GM18499 (cell line): ENCODE data around the gene PDE11A.

Source experiments
- ATAC-seq: cut with Tn5 transposase; IDR thresholded peaks from one replicate; pipeline ENCODE4 v1.9.1; 2021; ENCODE audit warnings: moderate number of reproducible peaks; ENCODE audit not compliant: insufficient read depth, unreplicated experiment

PDE11A gene

DNA sequence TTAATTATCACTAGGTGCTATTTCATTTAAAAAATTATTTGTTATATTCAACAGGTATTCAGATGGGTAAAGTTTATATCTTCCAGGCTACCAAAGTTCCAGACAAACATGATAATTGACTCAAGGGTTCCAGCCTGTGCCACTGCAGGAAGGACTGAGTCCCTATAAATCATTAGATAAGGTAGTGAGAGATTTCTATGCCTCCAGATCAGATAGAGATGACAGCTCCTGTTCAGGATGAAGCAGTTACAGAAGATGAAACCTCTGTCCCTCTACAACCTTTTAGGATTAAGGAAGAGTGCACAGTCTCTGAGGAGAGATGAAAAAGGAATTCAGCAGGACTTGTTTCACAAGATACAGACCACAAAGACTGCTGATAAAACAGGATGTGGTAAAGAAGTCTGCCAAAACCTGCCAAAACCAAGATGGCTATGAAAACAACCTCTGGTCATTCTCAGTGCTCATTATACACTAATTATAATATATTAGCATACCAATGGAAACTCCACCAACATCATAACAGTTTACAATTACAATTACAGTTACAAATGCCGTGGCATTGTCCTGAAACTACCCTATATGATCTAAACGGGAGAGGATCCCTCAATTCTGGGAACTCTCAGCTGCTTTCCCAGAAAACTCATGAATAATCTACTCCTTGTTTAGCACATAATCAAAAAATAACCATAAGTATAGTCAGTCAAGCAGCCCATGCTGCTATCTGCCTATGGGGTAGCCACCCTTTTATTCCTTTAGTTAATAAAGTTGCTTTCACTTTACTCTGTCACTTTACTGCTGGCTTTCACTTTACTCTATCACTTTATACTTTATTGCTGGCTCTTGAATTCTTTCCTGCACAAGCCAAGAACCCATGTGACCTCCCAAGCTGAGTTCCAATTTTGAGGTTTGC lies 288.5 kb downstream of the PDE11A start:
- ATAC-seq = peak; percentile 93

DNA sequence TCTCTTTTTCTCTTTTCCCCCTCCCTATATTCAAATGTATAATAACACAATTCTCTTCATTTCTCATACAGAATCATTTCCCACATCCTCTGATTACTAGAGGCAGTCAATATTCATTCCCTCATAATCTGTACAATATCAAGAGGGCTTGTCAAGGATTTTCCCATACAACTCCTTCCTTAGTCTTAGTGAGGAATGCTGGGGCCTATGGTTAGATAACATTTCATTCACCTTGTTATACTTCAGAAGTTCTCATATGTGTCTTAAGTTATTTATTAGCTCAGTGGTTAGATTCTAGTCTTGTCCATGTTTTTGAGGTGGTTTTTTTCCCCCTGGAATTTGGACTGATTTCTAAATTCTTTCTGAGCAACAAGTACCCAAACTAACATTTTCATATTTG lies 289.5 kb downstream of the PDE11A start:
- no peak for ATAC-seq

DNA sequence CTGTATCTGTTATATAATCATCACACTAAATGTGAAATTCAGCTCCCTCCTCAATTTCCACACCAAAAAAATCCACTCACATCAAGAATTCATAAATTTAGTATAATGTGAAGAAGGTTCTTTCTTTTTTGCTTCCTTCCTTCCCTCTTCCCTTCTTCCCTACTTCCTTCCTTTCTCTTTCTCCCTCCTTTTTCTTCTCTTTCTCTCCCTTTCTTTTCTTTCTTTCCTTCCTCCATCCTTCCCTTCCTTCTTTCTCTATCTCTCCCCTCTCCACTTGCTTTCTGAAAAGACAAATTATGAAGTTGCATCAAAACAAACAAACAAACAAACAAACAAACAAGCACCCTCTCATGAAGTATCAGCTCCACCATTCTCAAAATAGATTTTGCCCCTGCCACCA lies 290.0 kb downstream of the PDE11A start:
- ATAC-seq = no peak

DNA sequence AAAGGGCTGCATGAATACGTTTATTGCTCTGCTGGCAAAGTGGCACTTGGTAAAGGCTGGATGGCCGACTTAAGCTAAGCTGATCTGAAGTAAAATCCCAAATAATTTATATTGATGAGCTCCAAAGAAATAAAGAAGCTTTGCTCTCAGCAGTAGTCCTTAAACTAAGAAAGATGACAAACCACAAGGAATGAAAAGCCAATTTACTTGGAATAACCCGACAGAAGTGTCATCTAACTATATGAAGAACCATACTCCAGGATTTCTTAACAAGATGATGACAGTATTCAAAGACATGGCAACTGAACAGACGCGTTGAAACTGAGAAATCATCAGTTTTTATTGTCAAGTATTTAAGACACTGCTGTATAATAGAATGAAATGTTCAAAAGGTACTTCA lies 294.1 kb downstream of the PDE11A start:
- no peak for ATAC-seq

DNA sequence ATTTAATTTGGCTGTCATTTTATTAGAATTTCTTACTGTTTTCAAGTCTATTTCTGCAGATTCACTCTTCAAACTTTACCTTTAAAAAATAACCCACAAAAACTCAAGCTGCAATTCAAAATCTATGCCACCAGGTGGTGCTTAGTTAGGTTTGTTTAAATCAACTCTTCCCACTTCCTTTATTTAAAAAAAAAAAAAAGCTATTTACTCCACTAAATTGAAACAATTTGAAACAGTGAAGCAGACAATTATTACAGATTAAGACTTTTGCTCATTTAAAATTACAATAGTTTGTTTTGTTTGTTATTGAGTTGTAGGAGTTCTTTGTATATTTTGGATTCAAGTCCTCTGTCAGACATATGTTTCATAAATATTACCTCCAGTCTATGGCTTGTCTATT lies 300.0 kb downstream of the PDE11A start:
- no peak for ATAC-seq

DNA sequence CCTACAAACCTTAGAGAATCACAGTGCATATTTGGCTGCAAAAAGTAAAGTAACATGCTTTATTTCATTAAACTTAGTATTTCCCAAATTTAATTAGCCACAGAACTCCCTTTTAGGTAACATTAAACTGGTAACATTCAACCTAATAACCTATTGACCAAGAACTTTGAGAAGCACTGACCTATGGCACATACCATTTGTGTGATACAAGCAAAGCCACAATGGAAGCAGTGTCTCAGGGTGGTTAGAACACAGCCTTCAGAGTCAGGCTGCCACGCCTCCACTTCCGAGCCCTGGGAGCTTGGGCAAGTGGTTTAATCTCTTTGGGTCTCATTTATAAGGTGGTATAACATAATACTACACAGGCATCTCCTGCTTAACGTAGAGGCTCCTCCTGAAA lies 301.4 kb downstream of the PDE11A start:
- ATAC-seq = no peak

DNA sequence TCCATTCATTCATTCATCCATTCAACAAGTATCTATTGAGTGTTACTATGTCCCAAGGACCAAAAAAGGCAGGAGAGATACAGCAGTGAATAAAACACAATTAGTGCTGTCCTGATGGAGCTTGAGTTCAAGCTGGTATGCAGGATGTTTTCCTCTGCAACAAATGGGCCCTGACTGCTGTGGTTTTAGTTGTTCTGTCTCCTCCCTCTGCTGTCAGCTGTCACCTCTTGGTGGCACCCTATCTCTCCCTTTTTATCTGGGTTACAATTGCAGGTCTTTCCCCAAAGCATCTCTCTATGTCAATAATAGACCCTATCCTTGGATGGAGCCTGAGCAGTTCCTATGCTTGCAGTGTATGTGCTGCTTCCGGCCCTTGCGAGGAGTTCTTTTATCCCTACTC lies 304.8 kb downstream of the PDE11A start:
- no peak for ATAC-seq

DNA sequence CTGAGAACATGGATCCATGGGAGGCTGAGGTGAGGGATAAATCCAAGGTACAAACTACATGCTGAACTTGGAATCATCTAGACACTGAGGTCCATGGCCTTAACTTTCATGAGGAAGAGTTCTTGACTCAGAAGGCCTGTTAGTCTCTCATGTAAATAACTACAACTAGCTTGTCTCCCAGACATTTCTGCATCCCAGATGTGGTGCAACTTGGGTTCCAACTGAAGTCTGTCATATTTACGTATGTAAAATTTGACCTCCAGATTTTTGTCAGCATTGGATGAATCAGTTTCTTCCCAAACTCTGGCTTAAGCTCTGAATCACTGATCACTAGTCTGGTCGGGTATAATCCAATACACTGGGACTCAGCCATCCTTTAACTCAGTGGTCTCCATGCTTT lies 306.9 kb downstream of the PDE11A start:
- no peak for ATAC-seq

DNA sequence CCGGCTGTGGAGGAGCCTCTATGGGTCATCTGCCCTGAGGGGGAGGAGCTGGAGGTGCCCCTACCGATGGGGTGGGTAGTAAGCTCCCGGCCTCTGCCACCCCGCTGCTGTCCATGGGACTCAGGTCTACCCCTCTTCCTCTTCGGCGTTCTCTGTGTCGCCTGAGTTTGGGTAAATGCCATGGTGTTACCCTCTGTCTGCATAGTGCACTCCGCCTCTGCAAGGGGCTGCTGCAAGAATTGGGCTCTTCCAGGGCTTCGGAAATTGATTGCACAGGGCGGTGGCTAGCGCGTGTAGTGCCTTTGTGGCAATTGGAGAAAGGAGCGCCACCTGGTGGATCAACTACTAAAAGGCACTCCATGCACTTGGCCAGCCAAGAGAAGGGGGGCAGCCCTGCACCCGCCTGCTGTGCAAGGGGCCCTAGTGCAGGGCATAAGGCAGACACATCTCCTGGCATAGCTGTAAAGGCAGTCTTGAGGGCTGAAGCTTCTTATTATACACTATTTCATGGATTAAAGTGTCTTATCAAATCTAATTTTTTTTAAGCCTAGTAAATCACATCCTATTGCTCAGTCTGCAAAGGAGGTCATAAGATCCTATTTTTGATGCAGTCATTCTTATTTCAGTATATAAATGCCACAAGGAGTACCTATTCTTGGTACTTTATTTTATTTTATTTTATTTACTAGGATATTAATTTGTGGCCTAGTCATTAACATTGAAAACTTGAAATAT lies 308.9 kb downstream of the PDE11A start:
- peak; percentile 86 for ATAC-seq

DNA sequence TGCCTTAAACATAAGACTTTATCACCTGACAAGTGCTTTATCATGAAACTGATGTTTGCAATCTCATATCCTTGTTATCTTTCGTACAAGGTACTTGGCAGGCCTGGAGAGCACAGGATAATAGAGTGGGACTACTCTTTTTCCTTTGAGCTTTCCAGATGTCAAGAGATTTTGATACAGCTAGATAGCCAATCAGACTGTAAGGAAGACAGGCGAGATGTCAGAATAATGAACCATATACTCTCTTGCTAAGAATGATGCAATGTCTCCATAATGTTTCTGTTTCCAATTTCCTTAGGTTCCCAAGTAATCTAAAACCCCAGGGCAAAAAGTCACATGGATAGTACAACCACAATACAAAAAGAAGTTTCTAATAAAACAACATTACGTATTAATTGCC lies 313.1 kb downstream of the PDE11A start:
- no peak for ATAC-seq

DNA sequence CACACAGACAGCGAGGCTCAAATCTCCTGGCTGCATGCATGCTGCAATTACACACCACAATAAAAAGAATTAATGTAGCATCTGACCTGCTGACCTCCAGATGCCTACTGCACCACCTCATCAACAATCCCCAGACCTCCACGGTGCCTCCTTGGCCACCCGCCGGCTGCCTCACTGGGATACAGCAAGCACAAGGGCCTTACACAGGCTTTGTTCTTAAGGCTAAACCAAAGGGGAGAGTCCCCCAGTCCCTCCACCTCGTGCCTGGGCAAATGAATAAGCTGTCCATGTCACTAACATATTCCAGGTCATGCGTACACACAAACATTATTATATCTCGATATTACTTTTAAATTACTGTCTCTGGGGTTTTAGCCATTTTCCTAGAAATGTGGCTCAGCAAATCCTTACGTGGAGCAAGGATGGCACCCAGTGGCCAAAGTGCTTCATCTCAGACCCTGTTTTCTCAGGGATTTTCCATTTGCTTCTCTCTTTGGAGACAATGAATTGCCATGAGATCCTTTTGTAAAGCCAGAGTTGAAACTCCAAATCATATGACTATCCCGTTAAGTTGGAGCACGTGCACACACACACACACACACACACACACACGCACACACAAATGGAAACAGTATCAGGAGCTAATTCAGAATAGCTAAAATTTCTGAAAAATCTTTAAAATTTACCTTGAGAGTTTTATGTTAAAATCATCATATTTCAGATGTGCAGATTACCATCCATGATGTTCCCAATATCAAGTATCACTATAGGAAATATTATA lies 313.8 kb downstream of the PDE11A start:
- ATAC-seq = no peak

DNA sequence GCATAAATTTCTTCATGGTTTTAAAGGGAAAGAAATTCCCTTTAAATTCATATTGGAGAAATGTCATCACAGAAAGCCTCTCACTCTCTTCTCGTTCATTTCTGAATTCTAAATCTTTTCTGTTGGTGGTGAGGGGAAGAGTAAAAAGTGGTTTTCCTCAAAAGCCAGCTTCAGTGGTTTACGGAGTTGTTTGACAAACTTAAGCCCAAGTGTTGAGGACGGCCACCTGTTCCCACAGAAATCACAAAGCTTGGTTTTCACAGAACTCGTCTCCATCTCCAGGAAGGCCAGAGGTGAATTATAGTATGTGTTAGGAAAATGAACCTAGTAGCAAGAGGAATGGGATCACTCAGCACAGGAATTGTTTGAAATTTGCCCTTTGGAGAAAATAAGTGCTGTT lies 316.2 kb downstream of the PDE11A start:
- ATAC-seq = no peak

DNA sequence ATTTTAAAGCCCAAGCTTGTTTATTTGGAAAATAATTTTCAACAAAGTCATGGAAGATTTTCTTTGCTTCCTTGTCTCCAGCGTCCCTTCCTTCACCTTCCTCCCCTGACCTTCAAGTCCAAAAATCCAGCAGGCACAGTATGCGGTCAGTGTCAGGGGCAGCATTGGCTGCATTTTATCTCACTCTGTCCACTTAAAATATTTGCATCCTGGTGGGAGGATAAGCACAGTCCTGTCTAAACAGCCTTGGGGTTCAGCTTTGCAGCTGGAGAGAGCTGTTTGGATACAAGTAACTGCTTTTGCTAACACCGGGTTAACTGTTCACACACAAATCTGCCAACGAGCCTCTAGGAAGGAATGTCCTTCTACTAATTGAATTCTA lies 318.1 kb downstream of the PDE11A start:
- no peak for ATAC-seq

DNA sequence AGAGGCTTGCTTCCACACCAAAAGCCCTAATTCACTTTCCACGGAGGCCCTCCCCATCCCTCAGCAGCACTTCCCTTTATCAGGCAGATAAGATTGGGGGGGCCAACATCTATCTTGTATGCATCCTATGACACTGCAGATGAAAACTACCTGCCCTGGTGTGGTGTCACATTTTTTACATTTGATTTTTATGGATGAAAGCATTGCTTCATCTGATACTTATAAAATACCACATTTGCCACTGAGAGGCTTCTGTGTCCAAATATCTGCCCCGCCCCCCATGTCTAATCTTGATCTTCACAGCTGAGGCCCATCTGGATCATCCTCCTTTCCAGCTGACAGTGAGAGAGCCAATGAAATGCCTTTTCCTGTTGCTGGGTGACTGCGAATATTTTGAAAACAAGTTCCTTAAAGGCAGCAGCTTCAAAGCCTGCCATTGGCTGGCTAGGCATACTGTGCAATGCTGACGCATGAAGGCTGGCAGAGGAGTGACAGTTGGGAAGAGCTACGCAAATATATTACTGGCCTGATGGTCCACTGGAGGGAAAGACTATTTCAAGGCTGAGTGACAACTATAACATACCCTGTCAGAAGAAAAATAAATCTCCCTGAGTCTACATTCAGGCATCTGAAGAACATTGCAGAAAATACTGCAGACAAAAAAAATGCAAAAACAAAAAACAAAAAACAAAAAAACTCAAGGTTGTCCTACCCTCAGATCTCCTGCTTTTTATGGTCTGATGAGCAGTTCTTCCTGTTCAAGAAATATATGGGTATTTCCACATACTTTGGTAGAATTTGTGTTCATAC lies 318.7 kb downstream of the PDE11A start:
- ATAC-seq = no peak

DNA sequence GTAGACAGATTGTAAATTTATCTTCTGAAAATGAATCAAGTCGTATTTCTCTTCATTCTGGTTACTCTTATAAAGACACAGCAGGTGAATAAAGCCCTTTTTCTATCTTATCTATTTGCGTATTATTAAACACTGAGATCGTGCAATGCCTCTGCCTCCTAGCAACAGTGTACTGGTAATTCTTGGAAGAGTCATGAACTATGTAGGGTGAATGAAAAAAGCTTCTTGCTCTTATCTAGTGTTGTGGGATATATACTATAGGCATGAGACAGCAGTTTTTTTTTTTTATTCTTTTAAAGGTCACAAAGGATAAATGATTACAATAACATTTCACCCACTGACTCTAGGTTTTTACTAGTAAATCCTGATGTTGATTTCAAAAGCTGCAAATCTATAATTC lies 324.2 kb downstream of the PDE11A start:
- ATAC-seq = no peak

DNA sequence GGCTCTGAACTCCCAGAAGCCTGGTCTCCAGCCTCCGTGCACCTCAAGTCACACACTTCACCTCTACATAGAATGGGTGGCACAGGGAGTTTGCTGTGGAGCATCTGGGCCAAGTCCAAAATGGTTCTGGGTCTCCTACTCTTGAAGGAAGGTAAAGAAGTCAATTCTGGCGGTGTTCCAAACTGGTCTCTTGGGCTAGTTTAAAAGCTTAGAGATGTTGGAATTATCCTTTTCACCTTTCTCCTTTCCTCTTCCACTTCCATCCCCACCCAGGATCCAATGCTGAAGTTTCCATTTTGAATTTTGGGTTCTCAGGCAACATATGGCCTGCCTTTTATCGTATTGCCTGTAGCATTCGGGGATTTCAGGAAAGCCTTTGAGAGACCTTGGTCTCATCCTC lies 325.2 kb downstream of the PDE11A start:
- ATAC-seq = no peak

DNA sequence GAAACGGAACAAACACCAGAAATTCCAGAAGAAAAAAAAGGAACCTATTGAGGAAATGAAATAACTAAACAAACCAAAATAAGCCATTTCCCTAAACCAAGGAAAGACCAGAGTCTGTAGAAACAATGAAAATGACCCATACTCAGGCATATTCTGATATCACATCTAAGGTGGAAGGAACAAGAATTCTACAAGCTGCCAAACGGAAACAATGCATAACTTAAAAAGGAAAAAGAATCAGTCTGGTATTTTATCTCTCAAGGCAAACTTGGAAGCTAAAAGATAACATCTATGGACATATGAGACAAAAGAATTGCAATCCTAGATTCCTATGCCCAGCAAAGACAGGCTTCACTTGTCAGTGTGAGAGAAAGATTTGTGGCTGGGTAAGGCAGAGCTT lies 326.2 kb downstream of the PDE11A start:
- no peak for ATAC-seq

DNA sequence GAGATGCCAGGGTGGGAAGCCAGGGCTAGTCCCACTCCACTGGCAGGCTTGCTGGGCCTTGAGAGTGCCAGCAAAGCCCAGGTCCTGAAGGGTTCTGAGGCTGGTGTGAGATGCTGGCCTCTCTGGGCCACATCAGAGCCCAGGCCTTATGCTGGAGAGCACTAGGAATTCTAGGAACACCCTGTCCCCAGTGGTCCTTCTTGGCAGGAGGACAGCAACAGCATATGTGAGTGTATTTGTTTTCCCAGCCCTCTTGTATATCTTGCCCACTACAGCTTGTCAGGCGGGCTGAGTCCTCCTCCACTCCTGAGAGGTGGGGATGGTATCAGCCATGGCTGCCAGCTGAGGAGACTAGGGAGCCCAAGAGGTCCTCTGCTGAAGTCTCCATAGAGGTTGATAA lies 327.0 kb downstream of the PDE11A start:
- no peak for ATAC-seq

DNA sequence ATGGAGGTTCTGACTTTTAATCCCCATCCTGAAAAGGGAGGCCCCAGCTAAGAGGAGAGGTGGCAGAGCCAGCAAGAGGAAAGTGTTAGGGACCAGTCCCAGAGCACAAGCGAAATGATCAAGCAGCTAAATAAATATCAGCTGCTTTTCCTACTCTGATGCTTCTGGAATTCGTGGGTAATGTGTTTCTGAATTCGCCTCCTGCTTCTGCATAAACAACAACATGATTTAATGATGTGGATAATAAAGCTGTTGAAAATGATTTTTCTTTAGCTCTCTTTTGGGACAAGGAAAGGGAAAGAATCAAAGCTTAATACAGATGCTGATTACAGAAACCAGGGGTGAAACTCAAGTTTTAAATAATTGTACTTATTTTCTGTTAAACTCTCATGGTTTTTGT lies 329.7 kb downstream of the PDE11A start:
- no peak for ATAC-seq

DNA sequence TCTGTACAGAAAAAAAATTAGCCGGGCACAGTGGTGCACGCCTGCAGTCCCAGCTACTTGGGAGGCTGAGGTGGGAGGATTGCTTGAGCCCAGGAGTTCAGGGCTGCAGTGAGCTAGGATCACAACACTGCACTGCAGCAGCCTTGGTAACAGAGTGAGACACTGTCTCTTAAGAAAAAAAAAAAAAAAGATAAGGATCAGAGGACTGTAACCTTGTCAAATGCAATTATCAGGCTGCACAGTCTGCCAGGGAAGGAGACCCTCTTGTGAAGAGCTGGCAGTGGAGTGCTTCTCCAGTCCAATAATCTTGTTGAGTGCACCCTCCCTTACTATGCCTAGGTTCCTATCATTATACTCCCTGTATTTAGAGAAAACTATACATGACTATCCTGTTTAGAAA lies 330.7 kb downstream of the PDE11A start:
- no peak for ATAC-seq
